MV-4-11 (cell line): ENCODE measurements around the gene WNT11.

Experiments used
- DNase-seq: peaks from one replicate; lab custom pipeline; 2025; lab: John Stamatoyannopoulos, UW

WNT11 gene

DNA sequence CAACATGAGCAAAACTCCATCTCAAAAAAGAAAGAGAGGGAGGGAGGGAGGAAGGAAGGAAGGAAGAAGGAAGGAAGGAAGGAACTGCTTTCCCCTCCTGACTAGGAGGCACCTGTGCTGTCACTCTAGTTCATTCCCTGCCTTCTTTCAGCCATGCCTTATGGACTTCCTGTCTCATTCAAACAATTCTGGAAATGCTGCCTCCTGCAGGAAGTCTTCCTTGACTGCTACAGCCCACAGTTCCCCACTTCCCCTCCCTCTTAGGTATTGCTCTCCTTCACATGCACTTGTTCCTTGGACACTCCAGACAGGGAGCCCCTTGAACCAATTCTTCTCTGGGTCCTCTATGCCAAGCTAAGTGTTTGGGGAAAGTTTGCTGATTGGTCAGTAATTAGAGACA is 31.6 kb upstream of the WNT11 start:
- DNase-seq = peak; percentile 54

DNA sequence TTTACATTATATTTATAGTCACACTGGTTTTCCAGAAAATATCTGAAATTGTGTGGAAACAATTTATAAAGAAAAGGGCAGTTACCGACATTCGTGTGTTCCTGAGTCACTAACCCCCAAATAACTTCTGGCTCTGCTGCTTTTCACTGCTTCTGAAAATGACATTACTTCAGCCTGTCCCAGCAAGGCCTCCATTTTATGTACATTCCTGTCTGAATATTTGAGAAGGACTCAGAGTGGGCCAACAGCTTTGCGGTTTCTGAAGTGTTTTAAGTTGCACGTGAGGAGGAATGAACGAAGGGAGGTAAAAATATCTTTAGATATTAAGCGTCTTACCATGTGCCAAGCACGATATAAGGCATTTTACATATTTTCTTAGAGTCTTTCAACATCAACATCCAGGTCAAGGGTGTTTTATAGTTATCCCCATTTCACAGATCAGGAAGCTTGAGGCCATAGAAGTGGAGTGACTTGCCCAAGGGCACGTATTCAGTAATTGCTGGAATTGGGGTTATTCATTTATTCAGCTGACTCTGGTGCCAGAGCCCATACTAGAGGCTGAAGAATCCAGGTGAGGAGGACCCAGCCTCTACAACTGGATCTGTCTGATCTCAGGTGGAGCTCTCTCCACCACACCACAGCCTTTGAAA is 30.8 kb upstream of the WNT11 start:
- no peak for DNase-seq

DNA sequence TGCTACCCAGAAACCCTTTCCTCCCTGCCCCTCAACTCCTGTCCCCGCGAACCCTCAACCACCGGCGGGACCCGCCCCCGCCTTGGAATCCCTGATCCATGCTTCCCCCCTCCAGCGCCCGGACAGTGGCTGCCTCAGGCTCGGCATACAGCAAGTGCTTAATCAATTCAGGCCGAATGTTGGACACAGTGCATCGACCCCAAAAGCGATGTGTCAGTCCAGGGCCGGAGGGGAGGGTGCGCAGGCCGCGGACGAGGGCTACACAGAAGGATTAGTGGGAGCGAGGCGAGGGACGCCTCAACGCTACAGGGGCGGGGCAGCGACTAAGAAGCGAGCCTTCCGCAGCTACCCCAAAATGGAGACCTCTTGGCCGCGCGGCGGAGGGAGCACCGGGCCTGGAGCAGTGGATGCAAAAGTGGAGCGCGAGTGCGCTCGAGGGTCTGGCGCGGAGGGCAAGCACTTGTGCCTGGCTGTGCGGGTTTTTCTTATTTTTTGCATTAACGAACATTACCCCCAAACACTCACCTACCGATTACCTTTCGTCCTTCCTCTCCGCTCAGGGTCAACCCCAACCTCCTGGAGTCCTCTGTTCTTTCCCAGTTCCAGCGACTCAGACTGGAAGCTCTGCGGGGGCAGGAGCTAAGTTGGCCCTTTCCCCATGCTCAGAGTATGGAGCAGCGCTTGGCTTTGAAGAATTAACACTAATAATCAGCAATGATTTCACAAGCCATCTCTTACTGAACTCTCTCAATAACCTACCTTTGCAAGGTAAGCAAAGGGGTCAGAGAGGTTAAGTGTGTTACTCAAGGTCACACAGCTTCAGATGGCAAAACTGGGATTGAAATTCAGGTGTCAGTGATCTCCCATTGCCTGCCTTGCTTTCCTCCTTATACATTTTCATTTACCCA is 30.0 kb upstream of the WNT11 start:
- peak; percentile 52 for DNase-seq

DNA sequence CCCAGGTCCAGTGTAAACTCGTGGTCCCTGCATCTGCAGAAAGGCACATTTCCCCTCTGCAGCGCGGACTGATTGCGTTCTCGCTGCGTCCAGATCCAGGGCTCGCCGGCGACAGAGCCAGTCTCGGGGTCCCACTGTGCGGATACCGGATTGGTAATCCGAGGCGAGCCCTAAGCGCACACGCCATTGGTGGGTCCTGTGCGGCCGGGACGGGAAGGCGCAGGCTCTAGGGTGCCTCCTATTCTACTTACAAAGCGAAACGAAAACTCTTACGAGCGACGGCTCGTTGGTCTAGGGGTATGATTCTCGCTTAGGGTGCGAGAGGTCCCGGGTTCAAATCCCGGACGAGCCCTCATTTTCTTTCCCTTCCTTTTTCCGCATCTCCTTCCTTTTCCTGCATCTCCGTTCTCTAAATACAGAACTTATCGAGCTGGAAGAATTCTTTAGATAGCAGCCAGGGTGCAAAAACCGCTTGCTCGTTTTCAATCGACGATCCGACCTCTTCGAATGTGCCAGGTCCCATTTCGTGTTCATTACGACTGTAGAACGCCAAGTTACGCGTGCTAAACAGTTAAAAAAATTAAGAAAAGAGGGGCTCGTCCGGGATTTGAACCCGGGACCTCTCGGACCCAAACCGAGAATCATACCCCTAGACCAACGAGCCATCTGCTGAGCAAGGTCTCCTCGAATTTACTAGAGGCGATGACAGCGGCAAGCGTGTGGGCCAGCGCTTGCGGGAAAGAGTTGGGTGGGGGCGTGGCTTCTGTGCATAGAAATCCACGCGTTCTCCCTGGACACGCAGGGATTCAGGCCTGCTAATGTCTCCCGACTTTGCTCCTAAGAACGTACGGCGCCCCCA is 29.2 kb upstream of the WNT11 start:
- peak; percentile 91 for DNase-seq

DNA sequence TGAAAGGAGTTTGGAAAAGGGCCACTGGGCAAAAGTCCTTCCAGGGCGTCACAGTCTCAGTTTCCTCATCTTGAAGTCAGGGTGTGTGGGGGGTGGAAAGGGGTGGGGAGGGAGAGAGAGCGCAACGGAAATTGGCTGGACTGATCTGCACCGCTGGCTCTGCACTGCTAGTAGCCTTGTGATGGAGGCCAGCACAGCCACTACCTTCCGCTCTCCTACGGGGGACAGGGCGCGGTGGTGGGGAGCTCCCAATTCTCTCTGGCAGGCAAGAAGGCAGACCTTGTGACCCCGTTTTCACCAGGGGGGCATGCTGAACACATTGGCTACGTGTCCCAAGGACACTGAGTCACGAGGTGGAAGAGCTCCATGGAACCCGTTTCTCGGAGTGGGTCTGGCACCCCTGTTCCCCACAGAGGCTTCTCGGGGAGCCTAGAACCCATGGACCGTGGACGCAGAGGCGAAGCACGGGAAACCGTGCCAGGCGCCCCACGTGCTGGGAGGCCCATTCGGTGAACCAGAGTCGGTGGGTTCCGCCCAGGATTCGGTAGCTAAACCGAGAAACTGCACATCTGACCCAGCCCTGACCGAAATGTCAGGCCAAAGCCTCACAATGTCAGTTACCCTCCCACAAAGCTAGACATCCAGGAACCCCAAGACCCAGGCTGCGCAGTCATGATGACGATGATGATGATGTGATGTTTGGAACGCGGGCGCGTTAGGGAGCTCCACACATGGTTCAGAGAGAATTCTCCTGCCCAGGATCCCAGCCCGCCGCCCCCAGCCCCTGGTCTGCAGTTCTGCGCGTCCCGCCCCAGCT is 28.3 kb upstream of the WNT11 start:
- peak; percentile 65 for DNase-seq

DNA sequence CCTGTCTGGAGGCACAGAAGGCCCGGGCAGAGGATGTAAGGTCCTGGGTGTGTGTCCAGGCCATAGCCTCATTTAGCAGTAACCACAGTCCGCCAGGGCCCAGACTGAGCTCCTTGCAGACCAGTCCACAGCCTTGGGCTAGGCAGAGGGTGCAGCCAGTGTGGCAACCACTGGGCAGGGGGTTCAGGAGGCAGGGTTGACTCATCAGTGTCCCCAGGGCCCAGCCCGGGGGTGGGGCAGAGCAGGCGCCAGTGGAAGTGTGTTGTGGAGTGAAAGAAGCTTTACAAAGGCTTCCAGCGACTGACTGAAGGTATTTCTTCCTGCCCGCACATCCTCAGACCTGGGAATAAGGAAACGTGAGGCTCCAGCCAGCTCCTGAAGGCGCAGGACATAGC is 27.7 kb upstream of the WNT11 start:
- peak; percentile 53 for DNase-seq

DNA sequence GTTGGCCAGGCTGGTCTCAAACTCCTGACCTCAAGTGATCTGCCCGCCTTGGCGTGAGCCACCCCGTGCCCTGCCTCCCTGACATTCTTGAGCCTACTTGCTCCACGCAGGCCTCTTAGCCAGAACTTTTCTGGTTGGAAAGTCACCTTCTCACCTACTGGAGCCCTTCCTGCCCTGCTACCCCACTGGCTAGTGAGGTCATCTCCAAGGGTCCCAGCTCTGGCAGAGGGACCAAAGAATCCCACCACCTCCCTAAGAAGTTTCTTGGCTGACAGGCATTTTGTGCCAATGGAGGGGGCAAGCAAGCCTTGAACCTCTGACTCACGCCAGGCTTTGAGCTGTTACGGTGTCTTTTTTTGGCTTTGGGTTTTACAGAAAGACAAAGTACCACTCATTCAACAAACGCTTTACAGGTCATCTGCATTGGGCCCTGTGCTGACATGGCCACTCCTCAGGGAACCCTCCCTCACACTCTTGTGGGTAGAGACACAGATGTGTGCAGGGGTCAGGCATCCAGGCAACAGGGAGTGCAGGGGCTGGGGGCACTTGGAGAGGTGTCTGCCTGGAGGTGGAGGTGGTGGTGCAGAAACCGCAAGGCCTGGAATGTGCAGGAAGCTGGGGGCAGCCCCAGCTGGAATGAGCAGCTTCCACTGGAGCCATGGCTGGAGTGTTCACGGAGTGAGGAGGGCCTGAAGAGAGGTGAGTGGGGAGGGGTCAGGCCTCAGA is 27.1 kb upstream of the WNT11 start:
- no peak for DNase-seq

DNA sequence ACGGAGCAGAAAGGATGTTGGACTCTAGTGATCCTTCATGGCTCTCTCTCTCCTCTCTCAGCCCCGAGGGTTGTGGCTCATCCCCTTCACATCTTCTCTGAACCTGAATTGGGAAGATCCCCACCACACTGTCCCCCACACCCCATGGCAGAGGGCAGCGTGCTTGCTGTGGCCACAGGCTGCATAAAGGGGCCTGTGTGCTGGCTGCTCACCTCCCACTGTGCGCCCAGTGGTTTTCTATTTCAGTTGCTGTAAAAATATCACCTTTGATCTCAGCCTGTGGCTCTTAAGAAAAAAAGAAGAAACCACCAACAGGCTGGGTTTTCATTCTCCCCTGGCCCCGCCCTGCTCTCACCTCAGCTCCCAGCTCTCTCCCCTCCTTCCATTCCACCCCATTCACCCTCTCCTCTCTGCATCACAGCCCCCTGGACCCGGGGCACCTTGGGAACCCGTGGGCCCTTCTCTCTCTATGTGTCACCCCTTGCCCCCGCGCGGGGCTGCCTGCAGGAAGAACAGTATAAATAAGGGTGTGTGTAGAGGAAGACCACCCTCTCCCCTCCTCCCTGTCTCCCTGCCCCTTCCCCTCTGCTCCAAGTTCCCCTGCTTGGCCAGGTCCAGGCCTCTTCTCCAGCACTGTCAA is 25.8 kb upstream of the WNT11 start:
- DNase-seq = no peak

DNA sequence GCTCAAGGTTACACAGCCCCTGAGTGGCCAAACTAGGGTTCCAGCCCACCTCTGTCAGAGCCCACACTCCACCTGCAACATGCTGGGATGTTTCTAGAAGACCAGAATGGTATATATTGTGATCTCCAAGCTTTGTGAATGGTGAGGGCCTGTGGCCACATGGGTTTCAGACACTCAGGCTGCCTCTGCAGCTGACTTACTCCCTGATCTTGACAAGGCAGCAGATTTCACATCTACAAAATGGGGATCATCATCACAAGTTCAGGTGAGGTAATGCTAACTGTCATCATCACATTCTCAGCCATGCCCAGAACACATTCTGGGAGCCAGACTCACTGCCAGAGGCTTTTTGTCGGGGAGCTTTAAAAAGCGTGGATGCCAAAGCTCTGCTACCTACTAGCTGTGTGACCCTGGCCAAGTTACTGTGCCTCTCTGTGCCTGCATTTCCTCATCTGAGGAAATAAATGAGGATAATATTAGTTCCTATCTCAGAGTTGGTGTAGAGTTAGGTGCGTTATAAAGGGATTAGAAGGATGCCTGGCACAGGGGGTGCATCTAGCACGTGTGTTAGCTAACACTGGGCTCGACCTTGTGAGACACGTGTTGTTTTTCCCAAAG is 24.9 kb upstream of the WNT11 start:
- DNase-seq = no peak

DNA sequence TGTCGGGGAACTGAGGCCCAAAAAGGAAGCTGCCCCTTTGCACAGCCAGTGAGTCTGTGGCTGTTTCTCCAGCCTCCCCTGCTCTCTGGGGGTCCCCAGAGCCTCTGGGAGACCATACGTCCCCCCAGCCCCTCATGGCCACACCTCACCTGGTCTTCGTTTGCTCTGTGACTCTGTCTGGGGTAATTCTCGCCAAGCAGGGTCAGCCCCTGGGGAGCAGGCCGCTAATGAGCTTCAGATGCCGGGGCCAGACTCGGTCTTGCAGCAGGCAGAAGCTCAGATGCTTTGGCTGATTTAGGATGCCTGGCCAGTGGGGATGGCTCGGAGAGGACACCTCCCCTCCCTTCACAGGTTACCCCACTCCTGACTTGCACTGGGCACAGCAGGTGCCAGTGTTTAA is 24.1 kb upstream of the WNT11 start:
- no peak for DNase-seq

DNA sequence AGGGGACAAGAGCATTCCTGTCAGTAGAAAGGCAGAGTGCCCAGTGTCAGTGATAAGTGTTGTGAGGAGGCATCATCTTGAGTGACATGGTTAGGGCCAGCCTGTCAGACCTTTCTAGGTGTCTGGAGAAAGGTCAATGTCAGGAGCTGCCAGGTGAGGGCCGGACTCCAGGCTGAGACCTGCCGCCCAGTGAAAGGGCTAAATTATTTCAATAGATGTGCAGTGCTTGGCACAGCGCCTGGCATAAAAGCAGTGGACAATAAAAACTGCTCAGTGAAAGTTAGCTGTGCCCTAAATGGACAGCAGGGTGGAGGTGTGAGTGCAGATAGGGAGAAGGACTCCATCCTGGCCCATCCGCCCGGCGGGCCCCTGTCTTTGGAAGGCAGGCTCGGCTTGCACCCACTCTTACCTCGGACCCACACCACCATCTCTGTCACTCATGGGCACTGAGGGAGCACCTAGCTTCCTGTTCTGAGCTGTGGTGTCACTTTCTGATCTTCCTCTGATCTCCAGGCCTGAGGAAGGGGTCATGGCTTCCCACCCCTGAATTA is 23.5 kb upstream of the WNT11 start:
- DNase-seq = no peak

DNA sequence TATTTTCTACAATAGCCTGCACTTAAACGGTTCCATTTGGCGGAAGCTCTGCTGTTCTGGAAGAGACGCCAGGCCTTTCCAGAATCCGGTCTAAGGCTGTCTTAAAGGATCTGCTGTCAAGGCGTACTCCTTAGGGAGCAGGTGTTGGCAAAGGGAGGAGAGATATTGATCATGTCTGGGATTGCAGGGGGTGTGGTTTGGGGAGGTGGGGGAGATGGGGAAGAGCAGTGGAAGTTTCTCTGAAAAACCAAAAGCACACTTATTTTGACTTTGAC is 22.5 kb upstream of the WNT11 start:
- DNase-seq = no peak

DNA sequence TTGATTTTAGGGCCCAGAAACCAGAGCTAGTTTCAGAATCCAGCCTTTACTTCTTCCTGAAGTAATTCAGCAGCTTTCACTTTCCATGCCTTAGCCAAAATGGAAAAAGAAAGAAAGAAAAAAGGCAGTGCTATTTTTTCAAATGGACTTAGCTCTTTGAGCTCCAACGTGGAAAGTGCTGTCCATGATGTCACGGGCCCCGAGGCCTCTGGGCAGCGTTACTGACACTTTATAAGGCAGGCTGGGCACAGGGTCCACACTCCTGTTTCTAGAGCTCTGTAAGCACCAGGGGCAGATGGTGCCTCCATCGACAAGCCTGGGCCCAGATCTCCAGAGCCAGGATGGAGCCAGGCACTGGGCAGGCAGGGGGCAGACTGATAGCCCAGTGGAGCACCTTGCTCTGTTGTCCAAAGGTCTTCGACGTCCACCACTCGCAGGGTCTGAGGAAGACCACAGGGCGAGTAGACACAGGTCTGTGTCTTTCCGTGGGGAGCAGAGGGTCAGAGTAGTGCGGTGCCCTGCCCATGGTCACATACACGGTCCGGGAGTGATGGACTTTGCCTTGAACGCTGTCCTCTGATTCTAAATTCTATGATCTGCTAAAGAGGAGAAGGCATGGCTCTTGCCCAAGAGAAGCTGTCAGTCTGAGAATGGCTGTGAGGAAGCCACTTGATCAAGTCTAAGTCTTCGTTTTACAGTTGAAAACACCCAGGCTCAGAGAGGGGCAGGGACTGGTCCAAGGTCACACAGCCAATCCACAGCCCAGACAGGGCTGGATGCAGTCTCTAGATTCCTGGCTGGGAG is 22.0 kb upstream of the WNT11 start:
- DNase-seq = peak; percentile 63

DNA sequence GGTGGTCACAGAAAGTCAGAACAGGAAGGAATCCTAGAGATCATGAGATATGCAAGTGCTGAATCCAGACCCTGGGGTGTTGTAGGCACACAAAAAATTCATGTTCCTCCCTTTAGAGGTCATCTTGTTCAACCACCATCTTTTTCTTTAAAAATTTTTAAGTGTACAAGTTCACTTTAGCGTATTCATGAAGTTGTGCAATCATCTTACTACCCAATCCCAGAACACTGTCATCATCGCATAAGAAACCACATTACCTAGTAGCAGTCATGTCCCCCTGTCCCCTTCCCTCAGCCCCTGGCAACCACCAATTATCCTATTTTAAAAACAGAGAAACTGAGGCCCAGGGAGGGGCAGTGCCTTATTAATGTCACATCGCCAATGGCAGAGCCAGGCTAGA is 20.3 kb upstream of the WNT11 start:
- peak; percentile 62 for DNase-seq

DNA sequence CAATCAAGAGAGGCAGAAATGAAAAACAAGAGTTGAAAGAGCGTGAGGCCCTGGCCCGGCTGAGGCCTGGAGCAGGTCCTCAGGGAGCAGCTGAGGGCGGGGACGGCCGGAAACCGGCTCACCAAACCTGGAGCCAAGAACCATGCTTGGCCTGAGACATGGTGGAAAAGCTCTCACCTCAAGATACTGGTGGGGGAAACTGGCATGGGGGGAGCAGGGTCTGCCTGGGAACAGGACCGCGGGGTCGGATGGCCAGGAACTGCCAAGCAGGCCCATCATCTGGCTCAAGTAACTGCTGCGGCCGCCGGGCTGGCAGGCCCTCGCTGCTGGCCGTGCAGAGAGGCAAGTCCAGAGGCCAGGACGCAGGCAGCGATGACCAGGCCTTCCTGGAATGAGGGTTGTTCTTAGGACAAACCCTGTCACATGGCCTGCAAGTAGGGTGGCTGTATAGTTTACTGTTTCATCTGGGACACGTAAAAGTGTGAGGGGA is 18.9 kb upstream of the WNT11 start:
- no peak for DNase-seq

DNA sequence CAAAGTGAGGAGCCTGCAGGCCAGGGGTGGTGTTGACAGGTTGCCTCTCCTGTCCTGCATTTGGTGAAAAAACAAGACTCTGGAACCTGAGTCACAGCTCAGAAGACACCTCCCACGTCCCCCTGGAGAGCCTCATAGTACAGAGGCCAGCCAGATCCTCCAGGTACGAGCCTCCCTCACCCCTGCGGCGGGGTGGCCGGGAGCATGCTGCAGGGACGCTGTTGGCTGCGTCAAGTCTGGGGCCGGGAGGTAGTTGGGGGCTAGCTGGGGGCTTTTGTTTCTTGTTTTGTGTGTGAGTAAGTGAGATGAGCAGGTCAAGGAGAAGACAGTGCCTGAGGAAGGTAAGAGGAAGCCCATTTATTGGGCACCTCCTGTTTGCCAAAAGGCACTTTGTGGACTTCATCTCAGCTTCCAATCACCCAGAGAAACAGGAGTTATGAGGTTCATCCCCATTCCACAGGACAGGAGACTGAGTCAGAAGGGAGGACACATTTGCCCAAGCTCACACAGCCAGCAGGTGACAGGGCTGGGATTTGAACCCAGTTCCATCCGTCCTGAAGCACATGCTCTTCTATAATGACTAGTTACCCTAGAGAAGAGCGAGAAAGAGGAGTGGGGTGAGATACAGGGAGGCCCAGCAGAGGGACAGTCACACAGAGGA is 18.3 kb upstream of the WNT11 start:
- no peak for DNase-seq

DNA sequence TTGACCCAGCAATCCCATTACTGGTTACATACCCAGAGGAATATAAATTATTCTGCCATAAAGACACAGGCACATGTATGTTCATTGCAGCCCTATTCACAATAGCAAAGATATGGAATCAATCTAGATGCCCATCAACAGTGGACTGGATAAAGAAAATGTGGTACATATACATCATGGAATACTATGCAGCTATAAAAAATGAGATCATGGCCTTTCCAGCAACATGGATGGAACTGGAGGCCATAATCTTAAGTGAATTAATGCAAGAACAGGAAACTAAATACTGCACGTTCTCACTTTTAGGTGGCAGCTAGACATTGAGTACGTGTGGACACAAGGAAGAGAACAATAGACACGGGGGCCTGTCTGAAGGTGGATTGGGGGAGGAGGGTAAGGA is 15.1 kb upstream of the WNT11 start:
- no peak for DNase-seq

DNA sequence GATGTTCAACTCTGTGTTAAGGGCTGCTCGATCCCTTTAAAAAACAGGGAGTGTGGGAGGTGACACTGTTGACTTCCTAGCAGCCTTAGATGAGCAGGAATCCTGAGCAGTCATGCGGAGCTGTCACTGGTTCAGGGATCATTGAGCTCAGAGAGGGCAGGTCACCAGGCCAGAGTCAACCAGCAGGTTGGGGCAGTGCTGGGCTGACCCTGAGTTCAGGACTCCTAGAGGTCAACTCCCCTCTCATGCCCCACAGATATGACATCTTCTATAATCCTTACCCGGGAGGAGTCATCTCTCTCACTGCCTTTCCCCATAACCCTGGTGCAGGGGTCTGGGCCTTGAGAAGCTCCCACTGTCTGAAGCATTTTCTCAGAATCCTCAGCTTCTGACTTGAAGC is 12.9 kb upstream of the WNT11 start:
- DNase-seq = no peak
